HCT116 (cell line): ENCODE data around the gene VSX1. TPM values are rescaled to one million over a fixed set of nuclear protein-coding genes. Genes with fewer than 3 reads are reported as not detected.
A peak's percentile ranks its signal among the peaks of the same experiment; 100 is the strongest.

Experiments
- ATAC-seq: fragments of 200-7000 bp; cut with Tn5 transposase; 2 replicates; pipeline ENCODE4 v1.9.1; 2020; ENCODE audit warnings: mild to moderate bottlenecking, moderate library complexity
- BruUV-seq: library from RNA; stranded (reverse); fragments of 400-500 nt; replicated peaks from 2 replicates; lab custom pipeline; 2021; lab: Mats Ljungman, UMichigan
- CTCF ChIA-PET: fragments of 300-600 bp; sonication (Branson Sonifier 250); formaldehyde crosslinking; loops from one replicate; lab custom pipeline; 2021; ENCODE audit warnings: antibody characterized with exemption; lab: Charles Lee
- POLR2A ChIA-PET: fragments of 300-600, 350-600 bp; sonication (Branson Sonifier 250); formaldehyde crosslinking; loops from one replicate; lab custom pipeline; 2021; ENCODE audit warnings: antibody characterized with exemption; lab: Charles Lee
- RAD21 ChIA-PET, 2 experiments: fragments of 300-600 bp; sonication (Branson Sonifier 250); formaldehyde crosslinking; loops; one replicate each; lab custom pipeline; 2023; ENCODE audit warnings: low total read pairs in 2 of 2; ENCODE audit not compliant: uncharacterized antibody in 2 of 2, unreplicated experiment in 2 of 2, low non-redundant PET in 1 of 2; lab: Charles Lee
- DNase-seq: peaks from one replicate; pipeline ENCODE4 v3.0.0-alpha.2; 2010; ENCODE audit warnings: low read depth, low spot score
- H2AFZ ChIP-seq: fragments of 200-600 bp; shearing (Covaris generic), sonication (generic); 2 replicates; pipeline ENCODE4 v1.6.1; 2017; ENCODE audit warnings: low read depth, mixed run types, mixed read lengths, antibody characterized with exemption, low read length; ENCODE audit not compliant: poor library complexity, severe bottlenecking
- H3K27ac ChIP-seq: 2 replicates; pipeline ENCODE4 v1.5.1; 2012; ENCODE audit warnings: low read depth, low read length
- H3K27me3 ChIP-seq: fragments of 200-600 bp; sonication (generic); 2 replicates; pipeline ENCODE4 v1.6.1; 2016; ENCODE audit warnings: mixed run types, low read length, mixed read lengths; ENCODE audit not compliant: insufficient read depth
- H3K36me3 ChIP-seq, 2 experiments: fragments of 200-500 bp in 1 of 2; fragments of 200-600 bp in 1 of 2; sonication (Bioruptor generic) in 1 of 2; sonication (generic) in 1 of 2; 2 replicates each; pipeline versions ENCODE4 v1.5.1 to v1.6.1; 2014 to 2016; ENCODE audit warnings: low read length in 2 of 2, inconsistent platforms in 1 of 2, mixed read lengths in 1 of 2, mixed run types in 1 of 2; ENCODE audit not compliant: insufficient read depth in 2 of 2, control insufficient read depth in 1 of 2
- H3K4me1 ChIP-seq, 2 experiments: fragments of 200-600 bp in 1 of 2; sonication (generic) in 1 of 2; 2 replicates each; pipeline versions ENCODE4 v1.5.1 to v1.6.1; 2012 to 2017; ENCODE audit warnings: low read length in 2 of 2, inconsistent platforms in 1 of 2, mild to moderate bottlenecking in 1 of 2, mixed read lengths in 1 of 2, mixed run types in 1 of 2, moderate library complexity in 1 of 2; ENCODE audit not compliant: insufficient read depth in 2 of 2, control insufficient read depth in 1 of 2
- H3K4me2 ChIP-seq: fragments of 200-600 bp; sonication (generic); 2 replicates; pipeline ENCODE4 v1.6.1; 2017; ENCODE audit warnings: mixed run types, low read length, mixed read lengths
- H3K4me3 ChIP-seq, 2 experiments: fragments of 200-600 bp in 1 of 2; sonication (generic) in 1 of 2; replicated peaks in 1 of 2; 2 replicates each; pipeline ENCODE4 v1.5.1; 2011 to 2016; ENCODE audit warnings: low read length in 2 of 2, control low read depth in 1 of 2, low read depth in 1 of 2, mild to moderate bottlenecking in 1 of 2, mixed read lengths in 1 of 2, mixed run types in 1 of 2
- H3K79me2 ChIP-seq: fragments of 200-600 bp; sonication (generic); 2 replicates; pipeline ENCODE4 v1.6.1; 2017; ENCODE audit warnings: mild to moderate bottlenecking, mixed run types, low read length, moderate library complexity, mixed read lengths; ENCODE audit not compliant: insufficient read depth
- H3K9ac ChIP-seq: fragments of 200-600 bp; sonication (generic); 2 replicates; pipeline ENCODE4 v1.6.1; 2016; ENCODE audit warnings: low read length, mixed read lengths
- H3K9me2 ChIP-seq: fragments of 200-600 bp; sonication (generic), shearing (Covaris generic); 2 replicates; pipeline ENCODE4 v1.6.1; 2017; ENCODE audit warnings: mixed run types, mild to moderate bottlenecking, moderate library complexity; ENCODE audit not compliant: insufficient read depth
- H3K9me3 ChIP-seq, 2 experiments: fragments of 200-500 bp in 1 of 2; fragments of 200-600 bp in 1 of 2; sonication (Bioruptor generic) in 1 of 2; sonication (generic) in 1 of 2; 2 replicates each; pipeline ENCODE4 v1.6.1; 2014 to 2017; ENCODE audit warnings: low read length in 2 of 2, mixed read lengths in 2 of 2, inconsistent platforms in 1 of 2, low read depth in 1 of 2, mild to moderate bottlenecking in 1 of 2, mixed run types in 1 of 2, moderate library complexity in 1 of 2; ENCODE audit not compliant: control insufficient read depth in 1 of 2, insufficient read depth in 1 of 2
- H4K20me1 ChIP-seq: fragments of 200-600 bp; sonication (generic), shearing (Covaris generic); 2 replicates; pipeline ENCODE4 v1.6.1; 2017; ENCODE audit warnings: mixed run types, mild to moderate bottlenecking, moderate library complexity; ENCODE audit not compliant: insufficient read depth
- CEBPB ChIP-seq: IDR thresholded peaks from 2 replicates; pipeline ENCODE4 v1.6.1; 2012; ENCODE audit warnings: low read depth
- ELF1 ChIP-seq: IDR thresholded peaks from 2 replicates; pipeline ENCODE4 v1.6.1; 2012; ENCODE audit warnings: low read depth, borderline replicate concordance
- EZH2 ChIP-seq: fragments of 200-600 bp; sonication (generic); IDR thresholded peaks from 2 replicates; pipeline ENCODE4 v1.6.1; 2017; ENCODE audit warnings: antibody characterized with exemption, mixed run types
- EZH2phosphoT487 ChIP-seq: fragments of 200-600 bp; IDR thresholded peaks from 2 replicates; pipeline ENCODE4 v1.6.1; 2018; ENCODE audit warnings: antibody characterized with exemption, borderline replicate concordance
- FOSL1 ChIP-seq: IDR thresholded peaks from 2 replicates; pipeline ENCODE4 v1.6.1; 2012; ENCODE audit warnings: low read depth
- POLR2A ChIP-seq: IDR thresholded peaks from 2 replicates; pipeline ENCODE4 v1.7.0; 2011; ENCODE audit warnings: borderline replicate concordance; ENCODE audit not compliant: insufficient read depth, insufficient read length; ENCODE audit errors: extremely low read depth
- SIN3A ChIP-seq: IDR thresholded peaks from 2 replicates; pipeline ENCODE4 v1.6.1; 2012; ENCODE audit warnings: low read depth
- ZBTB33 ChIP-seq: IDR thresholded peaks from 2 replicates; pipeline ENCODE4 v1.6.1; 2011; ENCODE audit warnings: mild to moderate bottlenecking, low read length, moderate library complexity; ENCODE audit not compliant: insufficient replicate concordance; ENCODE audit errors: extremely low read depth
- ZFX ChIP-seq: fragments of 450-650 bp; IDR thresholded peaks from 2 replicates; pipeline ENCODE4 v1.6.1; 2017
- intact Hi-C: fragments of 100-400 bp; cut with micrococcal nuclease; formaldehyde crosslinking; loops from 2 replicates; pipeline ENCODE4 v1.10.0; 2022
- total RNA-seq: library from RNA; stranded (reverse); gene quantifications from one replicate; pipeline ENCODE4 v1.2.1, GENCODE V29; 2021; ENCODE audit not compliant: unreplicated experiment
- TF ChIP-seq, protein P1 (sequence below): IDR thresholded peaks from 2 replicates; pipeline ENCODE4 v1.6.1; 2012; ENCODE audit warnings: low read depth
- TF ChIP-seq, protein P2 (sequence below), 3 experiments: fragments of 200-600 bp in 1 of 3; sonication (generic) in 1 of 3; IDR thresholded peaks in 2 of 3; conservative IDR thresholded peaks in 1 of 3; 2 replicates each; pipeline ENCODE4 v1.5.1; 2012 to 2017; ENCODE audit warnings: low read depth in 2 of 3, low read length in 2 of 3, antibody characterized with exemption in 1 of 3, borderline replicate concordance in 1 of 3, control low read depth in 1 of 3, mild to moderate bottlenecking in 1 of 3, mixed read lengths in 1 of 3, mixed run types in 1 of 3, moderate library complexity in 1 of 3; ENCODE audit not compliant: insufficient read depth in 1 of 3

Gene VSX1
- total RNA-seq, 1 experiment from 2014 or later: not detected

DNA sequence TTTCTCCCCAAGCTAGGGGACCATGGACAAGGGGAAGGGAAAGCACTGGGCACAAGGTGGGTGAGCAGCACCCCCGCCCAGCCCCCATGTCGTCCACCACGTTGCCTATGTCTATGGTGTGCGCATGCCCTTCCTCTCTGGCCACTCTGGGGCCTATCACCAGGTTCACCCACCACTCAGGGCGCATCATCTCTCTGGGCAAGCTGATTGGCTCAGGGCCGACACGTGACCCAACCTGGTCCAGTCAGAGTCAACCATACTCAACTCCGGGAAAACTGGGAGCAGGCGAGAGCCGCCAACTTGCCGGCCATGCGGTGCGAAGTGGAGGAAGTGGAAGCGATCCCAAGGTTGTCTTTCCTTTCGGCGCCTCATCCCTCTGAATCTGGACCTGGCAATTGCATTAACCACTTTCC, 49.9 kb downstream of the VSX1 start:
- no peaks in the 10 kb centered on the region for H3K9me3 ChIP-seq
- intact Hi-C loops: no loop called here
- H2AFZ ChIP-seq: no peak overlapping the region
- H3K4me1 ChIP-seq: no peaks in the 10 kb centered on the region
- DNase-seq: no peak
- 0 out of 2 replicates have a peak, but pooled peaks cover 3% of the 10 kb centered on the region for H3K9me2 ChIP-seq
- ATAC-seq: peak; percentile 40; the same call in 1 of the 2 replicates
- no peak overlapping the region for H3K4me3 ChIP-seq
- ChIA-PET POLR2A (no interaction called here), RAD21 (no interaction called here), CTCF (no interaction called here)
- no peak overlapping the region for H3K27ac ChIP-seq
- no peaks in the 10 kb centered on the region for H3K36me3 ChIP-seq
- H3K9ac ChIP-seq: no peak overlapping the region
- no peak for TF ChIP-seq FOSL1
- TF ChIP-seq SIN3A: no peak
- no peak for TF ChIP-seq ZFX
- TF ChIP-seq ELF1: no peak
- no peak for TF ChIP-seq POLR2A
- TF ChIP-seq, protein P1, sequence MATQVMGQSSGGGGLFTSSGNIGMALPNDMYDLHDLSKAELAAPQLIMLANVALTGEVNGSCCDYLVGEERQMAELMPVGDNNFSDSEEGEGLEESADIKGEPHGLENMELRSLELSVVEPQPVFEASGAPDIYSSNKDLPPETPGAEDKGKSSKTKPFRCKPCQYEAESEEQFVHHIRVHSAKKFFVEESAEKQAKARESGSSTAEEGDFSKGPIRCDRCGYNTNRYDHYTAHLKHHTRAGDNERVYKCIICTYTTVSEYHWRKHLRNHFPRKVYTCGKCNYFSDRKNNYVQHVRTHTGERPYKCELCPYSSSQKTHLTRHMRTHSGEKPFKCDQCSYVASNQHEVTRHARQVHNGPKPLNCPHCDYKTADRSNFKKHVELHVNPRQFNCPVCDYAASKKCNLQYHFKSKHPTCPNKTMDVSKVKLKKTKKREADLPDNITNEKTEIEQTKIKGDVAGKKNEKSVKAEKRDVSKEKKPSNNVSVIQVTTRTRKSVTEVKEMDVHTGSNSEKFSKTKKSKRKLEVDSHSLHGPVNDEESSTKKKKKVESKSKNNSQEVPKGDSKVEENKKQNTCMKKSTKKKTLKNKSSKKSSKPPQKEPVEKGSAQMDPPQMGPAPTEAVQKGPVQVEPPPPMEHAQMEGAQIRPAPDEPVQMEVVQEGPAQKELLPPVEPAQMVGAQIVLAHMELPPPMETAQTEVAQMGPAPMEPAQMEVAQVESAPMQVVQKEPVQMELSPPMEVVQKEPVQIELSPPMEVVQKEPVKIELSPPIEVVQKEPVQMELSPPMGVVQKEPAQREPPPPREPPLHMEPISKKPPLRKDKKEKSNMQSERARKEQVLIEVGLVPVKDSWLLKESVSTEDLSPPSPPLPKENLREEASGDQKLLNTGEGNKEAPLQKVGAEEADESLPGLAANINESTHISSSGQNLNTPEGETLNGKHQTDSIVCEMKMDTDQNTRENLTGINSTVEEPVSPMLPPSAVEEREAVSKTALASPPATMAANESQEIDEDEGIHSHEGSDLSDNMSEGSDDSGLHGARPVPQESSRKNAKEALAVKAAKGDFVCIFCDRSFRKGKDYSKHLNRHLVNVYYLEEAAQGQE: no peak
- no peak for TF ChIP-seq ZBTB33
- TF ChIP-seq EZH2: no peak
- TF ChIP-seq CEBPB: no peak
- TF ChIP-seq, protein P2, sequence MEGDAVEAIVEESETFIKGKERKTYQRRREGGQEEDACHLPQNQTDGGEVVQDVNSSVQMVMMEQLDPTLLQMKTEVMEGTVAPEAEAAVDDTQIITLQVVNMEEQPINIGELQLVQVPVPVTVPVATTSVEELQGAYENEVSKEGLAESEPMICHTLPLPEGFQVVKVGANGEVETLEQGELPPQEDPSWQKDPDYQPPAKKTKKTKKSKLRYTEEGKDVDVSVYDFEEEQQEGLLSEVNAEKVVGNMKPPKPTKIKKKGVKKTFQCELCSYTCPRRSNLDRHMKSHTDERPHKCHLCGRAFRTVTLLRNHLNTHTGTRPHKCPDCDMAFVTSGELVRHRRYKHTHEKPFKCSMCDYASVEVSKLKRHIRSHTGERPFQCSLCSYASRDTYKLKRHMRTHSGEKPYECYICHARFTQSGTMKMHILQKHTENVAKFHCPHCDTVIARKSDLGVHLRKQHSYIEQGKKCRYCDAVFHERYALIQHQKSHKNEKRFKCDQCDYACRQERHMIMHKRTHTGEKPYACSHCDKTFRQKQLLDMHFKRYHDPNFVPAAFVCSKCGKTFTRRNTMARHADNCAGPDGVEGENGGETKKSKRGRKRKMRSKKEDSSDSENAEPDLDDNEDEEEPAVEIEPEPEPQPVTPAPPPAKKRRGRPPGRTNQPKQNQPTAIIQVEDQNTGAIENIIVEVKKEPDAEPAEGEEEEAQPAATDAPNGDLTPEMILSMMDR (IDR thresholded peaks at IDR 0.05 in 2 of 3, conservative IDR thresholded peaks at IDR 0.05 in 1 of 3; ENCODE audit: borderline replicate concordance in 1 of 3, insufficient read depth in 1 of 3, low read depth in 2 of 3, low read length in 2 of 3): no peak
- TF ChIP-seq EZH2phosphoT487: no peak
- no TSS peak for BruUV-seq
- H3K4me2 ChIP-seq: no peak overlapping the region
- H4K20me1 ChIP-seq: no peaks in the 10 kb centered on the region
- H3K27me3 ChIP-seq: no peaks in the 10 kb centered on the region
- no peaks in the 10 kb centered on the region for H3K79me2 ChIP-seq
